OCI-LY3 (cell line): Measurements from ENCODE around the gene DLK1.

ENCODE experiments used
- H2AFZ ChIP-seq: fragments of 200-600, 300-600 bp; shearing (Covaris generic); 2 replicates; pipeline ENCODE4 v1.6.0; 2014; ENCODE audit warnings: antibody characterized with exemption, low read depth, low read length
- H3K27ac ChIP-seq: fragments of 200-600, 300-600 bp; sonication (generic); 2 replicates; pipeline ENCODE4 v1.5.1; 2014; ENCODE audit warnings: mild to moderate bottlenecking, low read length, moderate library complexity, mixed read lengths
- H3K27me3 ChIP-seq: fragments of 200-600, 300-600 bp; sonication (generic); 2 replicates; pipeline ENCODE4 v1.6.1; 2014; ENCODE audit warnings: low read depth, low read length, mixed read lengths
- H3K36me3 ChIP-seq: fragments of 200-600, 300-600 bp; sonication (generic); replicated peaks from 2 replicates; pipeline ENCODE3; 2014; ENCODE audit warnings: low read depth, low read length, mixed read lengths
- H3K4me1 ChIP-seq: fragments of 300-600, 200-600 bp; sonication (generic); 2 replicates; pipeline ENCODE4 v1.6.1; 2014; ENCODE audit warnings: low read length, mixed read lengths
- H3K4me2 ChIP-seq: fragments of 200-600, 300-600 bp; sonication (generic); 2 replicates; pipeline ENCODE4 v1.6.1; 2014; ENCODE audit warnings: low read length, mixed read lengths
- H3K4me3 ChIP-seq: fragments of 300-600, 200-600 bp; sonication (generic); 2 replicates; pipeline ENCODE4 v1.5.1; 2014; ENCODE audit warnings: antibody characterized with exemption, mild to moderate bottlenecking, low read length, moderate library complexity
- H3K79me2 ChIP-seq: fragments of 300-600, 200-600 bp; shearing (Covaris generic); 2 replicates; pipeline ENCODE4 v1.6.1; 2014; ENCODE audit warnings: mild to moderate bottlenecking, low read length, mixed read lengths
- H3K9ac ChIP-seq: fragments of 300-600, 200-600 bp; shearing (Covaris generic); 2 replicates; pipeline ENCODE4 v1.6.0; 2014; ENCODE audit warnings: mild to moderate bottlenecking, low read length, moderate library complexity
- H3K9me3 ChIP-seq: fragments of 200-600, 300-600 bp; shearing (Covaris generic); 2 replicates; pipeline ENCODE4 v1.6.1; 2014; ENCODE audit warnings: low read length, mixed read lengths; ENCODE audit not compliant: insufficient read depth
- H4K20me1 ChIP-seq: fragments of 200-600, 300-600 bp; sonication (generic); 2 replicates; pipeline ENCODE4 v1.6.1; 2016; ENCODE audit warnings: low read length, mixed read lengths; ENCODE audit not compliant: insufficient read depth
- CTCF ChIP-seq: fragments of 200-600, 300-600 bp; sonication (generic); IDR thresholded peaks from 2 replicates; pipeline ENCODE4 v1.5.1; 2014; ENCODE audit warnings: antibody characterized with exemption, low read length, low read depth
- EZH2phosphoT487 ChIP-seq: fragments of 200-600 bp; shearing (Covaris generic); IDR thresholded peaks from 2 replicates; pipeline ENCODE4 v1.6.1; 2018; ENCODE audit warnings: antibody characterized with exemption, mixed run types, low read depth

The DLK1 gene

GRCh38 chr14:100750762-100751699 lies 24.3 kb downstream of the DLK1 start:
- no peak for TF ChIP-seq EZH2phosphoT487
- no peak for TF ChIP-seq CTCF
- H2AFZ ChIP-seq = no peak overlapping the region
- no peaks in the 10 kb centered on the region for H3K4me1 ChIP-seq

DNA sequence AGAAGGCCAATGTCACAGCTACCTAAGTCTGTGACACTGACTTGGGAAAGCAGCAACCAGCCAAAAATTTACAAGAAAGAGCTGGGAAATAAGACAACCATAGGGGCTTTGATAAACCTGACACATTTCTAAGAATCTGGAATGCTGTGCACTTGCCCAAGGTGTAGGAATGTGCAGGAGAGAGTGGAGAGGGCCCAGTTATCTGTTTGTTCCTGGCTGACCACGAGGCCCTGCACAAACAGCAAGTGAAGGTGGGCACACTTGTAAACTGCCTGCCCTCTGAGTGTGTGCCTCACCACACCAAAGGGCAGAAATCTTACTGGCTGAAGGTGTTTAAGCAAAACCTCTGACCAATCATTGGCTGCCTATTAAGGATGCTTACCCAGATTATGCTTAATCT lies 27.3 kb downstream of the DLK1 start:
- Histone ChIP-seq H3K4me2 (no peak overlapping the region), H3K4me1 (no peaks in the 10 kb centered on the region), H3K27ac (no peak overlapping the region), H2AFZ (no peak overlapping the region), H3K4me3 (no peak overlapping the region), H3K9me3 (no peaks in the 10 kb centered on the region), H3K9ac (no peak overlapping the region), H3K36me3 (no peaks in the 10 kb centered on the region), H3K79me2 (no peaks in the 10 kb centered on the region), H4K20me1 (no peaks in the 10 kb centered on the region), H3K27me3 (peaks cover 12% of the 10 kb centered on the region)
- TF ChIP-seq CTCF (no peak), EZH2phosphoT487 (no peak)

More at GRCh38 chr14:100750762-100751699, 24.3 kb downstream of the DLK1 start:
- H3K79me2 ChIP-seq = no peaks in the 10 kb centered on the region
- H3K4me2 ChIP-seq = no peak overlapping the region
- no peak overlapping the region for H3K9ac ChIP-seq
- H3K27ac ChIP-seq = no peak overlapping the region
- H3K9me3 ChIP-seq = no peaks in the 10 kb centered on the region
- no peaks in the 10 kb centered on the region for H4K20me1 ChIP-seq
- H3K36me3 ChIP-seq = no peaks in the 10 kb centered on the region
- H3K4me3 ChIP-seq = no peak overlapping the region
- H3K27me3 ChIP-seq = peaks cover 5% of the 10 kb centered on the region

- H2AFZ ChIP-seq = no peak overlapping the region
- no peak overlapping the region for H3K9ac ChIP-seq
- no peaks in the 10 kb centered on the region for H3K79me2 ChIP-seq
- no peaks in the 10 kb centered on the region for H3K9me3 ChIP-seq
- no peak for TF ChIP-seq CTCF
- no peaks in the 10 kb centered on the region for H3K4me1 ChIP-seq
- H4K20me1 ChIP-seq = no peaks in the 10 kb centered on the region
- peaks cover 12% of the 10 kb centered on the region for H3K27me3 ChIP-seq
- no peaks in the 10 kb centered on the region for H3K36me3 ChIP-seq
- H3K4me2 ChIP-seq = no peak overlapping the region
- no peak overlapping the region for H3K27ac ChIP-seq
- no peak overlapping the region for H3K4me3 ChIP-seq
Observed at GRCh38 chr14:100755649-100756048, 29.0 kb downstream of the DLK1 start.

DNA sequence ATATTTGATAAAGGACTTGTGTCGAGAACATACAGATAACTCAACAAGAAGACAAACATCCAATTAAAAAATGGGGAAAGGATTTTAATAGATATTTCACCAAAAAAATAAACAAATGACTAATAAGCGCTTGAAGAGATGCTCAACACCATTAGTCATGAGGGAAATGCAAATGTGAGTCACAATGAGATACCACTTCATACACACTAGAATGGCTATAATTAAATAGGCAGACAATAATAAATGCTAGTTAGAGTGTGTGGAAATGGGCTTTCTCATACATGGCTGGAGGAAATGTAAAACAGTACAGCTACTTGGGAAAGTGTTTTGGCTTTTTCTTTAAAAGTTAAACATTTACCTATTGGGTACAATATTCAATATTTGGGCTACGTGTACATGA lies 34.8 kb downstream of the DLK1 start:
- no peak overlapping the region for H3K4me2 ChIP-seq
- peaks cover 11% of the 10 kb centered on the region; the same call in 1 of the 2 replicates for H3K27me3 ChIP-seq
- H3K27ac ChIP-seq = no peak overlapping the region
- no peak overlapping the region for H2AFZ ChIP-seq
- H3K9me3 ChIP-seq = no peaks in the 10 kb centered on the region
- no peak for TF ChIP-seq EZH2phosphoT487
- no peak for TF ChIP-seq CTCF
- no peaks in the 10 kb centered on the region for H3K4me1 ChIP-seq
- H3K9ac ChIP-seq = no peak overlapping the region
- H4K20me1 ChIP-seq = no peaks in the 10 kb centered on the region
- no peaks in the 10 kb centered on the region for H3K36me3 ChIP-seq
- H3K4me3 ChIP-seq = no peak overlapping the region
- no peaks in the 10 kb centered on the region for H3K79me2 ChIP-seq
